ENCODE measurements around the gene SKI.
"Not testable (repeated sequence)": the region's sequence is repeated elsewhere in the genome, so short reads cannot be mapped to it uniquely, and the experiment has no call there.

SKI gene

DNA sequence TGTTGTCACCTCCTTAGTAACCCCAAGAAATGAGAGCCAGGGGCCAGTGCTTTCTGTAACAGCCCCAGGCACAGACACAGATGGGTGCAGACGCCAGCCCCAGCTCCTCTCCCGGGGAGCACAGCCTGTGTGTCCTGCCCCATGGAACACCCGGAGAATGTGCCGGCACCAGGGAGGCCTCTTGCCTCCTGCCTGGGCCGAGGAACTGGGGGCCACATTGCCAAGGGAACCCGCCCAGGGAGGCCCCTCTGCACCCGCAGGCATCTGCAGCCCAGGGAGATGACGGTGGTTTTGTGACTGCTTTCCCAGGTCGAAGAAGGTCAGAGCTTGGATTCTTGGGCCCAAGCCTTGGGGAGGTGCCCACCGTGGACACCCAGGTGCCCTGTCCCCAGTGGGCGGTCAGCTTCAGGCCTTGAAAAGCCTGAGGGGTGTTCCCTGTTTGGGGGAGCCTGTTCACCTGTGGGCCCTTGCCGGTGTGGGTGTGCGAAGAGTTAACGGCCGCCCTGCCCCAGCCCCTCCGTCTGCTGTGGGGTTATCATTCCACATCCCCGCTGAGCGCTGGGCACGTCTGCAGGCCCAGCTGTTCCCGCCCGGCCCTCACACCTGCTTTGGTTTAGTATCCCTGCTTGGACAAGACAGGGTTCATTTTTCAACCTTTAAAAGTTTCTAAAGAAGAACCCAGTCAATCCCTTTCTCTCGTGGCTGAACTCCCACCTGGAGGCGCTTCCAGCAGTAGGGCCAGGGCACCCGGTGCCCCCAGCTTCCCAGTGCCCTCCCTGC, 100.7 kb downstream of the SKI start:
- no peak for DNase-seq

DNA sequence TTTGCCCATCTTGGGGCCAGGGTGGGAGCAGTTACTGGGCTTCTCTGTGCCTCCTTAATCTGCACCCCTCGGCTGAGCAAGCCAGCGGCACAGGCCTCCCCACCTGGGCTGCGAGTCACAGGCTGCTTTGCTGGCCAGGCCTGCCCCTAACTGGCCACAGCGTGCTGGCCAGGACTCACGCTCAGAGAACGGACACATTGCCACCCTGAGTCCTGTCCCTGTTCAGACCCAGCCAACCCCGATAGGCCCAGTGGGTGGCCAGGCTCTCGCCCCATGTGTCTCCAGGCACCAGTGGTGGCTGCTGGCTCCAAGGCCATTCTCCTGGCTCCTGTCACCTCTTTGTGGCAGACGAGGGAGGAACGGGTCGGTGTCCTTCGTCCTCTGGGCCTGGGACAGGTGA, 101.9 kb downstream of the SKI start:
- no peak for DNase-seq

DNA sequence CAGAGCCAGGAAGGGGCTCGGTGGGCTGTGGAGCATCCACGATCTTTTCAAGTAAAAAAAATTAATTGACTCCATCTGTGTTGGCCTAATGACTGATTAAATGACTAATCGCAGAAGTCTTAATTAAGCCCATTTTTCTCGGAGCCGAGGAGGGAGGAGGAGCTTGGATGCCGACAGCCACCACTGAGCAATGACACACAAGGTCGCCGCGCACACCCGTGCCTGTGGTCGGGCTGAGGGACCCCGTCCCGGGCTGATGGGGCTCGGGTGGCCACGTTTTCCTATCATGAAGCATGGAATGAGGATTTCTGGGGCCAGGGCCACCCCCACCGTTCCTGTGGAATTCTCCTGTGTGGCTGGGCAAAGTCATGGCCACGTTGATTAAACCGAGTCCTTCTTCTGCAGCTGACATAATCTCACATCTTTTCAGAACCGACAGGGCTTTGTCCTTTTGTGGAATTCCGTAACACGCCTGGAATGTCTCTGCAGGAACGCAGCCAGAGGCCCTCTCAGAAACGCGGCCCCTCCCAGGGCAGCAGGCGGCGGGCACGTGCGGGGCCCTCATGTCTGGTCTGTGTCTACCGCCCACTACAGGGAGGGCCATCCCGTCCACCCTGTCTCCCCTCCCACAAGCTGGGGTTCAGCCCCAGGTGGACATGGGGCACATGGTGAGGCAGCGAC, 102.5 kb downstream of the SKI start:
- no peak for DNase-seq

DNA sequence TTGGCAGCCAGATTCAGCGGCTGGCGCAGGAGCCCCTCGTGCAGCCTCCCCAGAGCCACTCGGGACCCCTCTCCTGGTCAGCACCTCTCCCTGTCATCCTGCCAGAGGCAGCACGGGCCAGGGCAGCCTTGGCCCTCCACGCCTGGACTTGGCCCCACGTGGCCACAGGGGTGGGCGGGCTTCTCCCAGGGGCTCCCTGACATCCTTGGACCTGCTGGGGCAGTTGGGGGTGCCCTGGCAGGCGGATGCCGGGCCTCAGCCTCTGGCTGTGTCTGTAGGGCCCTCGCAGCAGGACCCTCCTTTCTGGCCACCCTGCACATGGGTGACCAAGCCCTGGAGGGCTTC, 103.1 kb downstream of the SKI start:
- no peak for DNase-seq

DNA sequence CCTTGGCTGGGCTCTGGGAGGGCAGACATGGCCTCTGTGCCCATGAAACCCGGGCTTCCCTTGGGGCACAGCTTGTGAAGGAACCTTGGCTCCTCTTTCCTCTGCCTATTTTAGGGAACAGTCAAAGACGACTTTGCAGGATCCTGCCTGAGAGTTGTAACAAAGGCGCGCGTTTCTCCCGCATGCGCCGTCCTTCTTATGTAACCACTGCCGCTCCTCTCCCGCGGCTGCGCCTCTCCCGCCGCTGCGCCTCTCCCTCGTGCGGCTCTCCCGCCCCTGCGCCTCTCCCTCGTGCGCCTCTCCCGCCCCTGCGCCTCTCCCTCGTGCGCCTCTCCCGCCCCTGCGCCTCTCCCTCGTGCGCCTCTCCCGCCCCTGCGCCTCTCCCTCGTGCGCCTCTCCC, 103.5 kb downstream of the SKI start:
- not testable (repeated sequence) for DNase-seq

DNA sequence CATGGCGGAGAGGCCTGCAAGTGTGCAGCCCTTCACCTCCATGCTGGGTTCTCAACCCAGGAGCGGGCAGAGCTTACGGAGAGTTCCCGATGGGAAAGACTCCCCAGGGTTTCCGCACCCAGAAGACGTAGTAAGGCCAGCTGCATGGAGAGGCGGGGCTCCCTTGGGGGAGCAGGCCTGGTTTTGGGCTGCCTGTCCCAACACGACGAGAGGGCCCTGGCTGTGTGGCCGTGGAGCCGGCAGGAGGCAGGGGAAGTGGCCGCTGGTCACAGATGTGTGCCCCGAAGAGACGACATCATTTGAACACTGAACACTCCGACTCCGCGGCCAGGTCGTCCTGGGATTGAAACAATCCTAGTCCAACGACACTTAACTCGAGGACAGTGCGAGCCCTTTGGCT, 106.2 kb downstream of the SKI start:
- no peak for DNase-seq

DNA sequence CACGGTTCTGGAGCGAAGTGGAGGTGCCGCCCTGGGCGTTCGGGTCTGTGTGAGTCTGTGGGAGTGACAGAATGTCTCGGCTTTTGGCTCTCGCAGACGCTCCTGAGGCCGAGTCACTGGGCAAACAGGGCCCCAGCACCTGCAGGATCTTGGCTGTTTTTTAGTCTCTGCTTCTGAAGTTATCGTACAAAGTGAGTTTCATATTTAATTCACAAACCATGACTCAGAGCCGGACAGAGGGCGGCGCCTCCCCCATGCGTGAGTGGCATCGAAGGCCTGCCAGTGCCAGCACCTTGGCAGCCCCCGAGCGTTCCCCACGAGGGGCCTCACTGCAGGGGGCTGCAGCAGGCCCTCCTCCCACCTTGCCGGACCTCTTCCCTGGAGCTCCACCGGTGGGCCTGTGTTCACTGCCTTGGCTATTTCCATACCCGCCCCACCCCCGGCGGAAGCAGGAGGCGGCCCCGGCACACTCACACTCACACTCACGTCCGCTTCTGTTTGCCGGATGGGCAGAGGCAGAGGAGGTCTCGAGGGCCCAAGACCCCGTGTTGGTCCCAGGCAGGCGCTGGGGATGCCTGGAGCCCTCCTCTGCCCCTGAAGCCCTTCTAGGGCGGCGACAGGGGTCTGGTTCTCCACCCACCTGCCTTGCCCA, 106.9 kb downstream of the SKI start:
- no peak for DNase-seq

DNA sequence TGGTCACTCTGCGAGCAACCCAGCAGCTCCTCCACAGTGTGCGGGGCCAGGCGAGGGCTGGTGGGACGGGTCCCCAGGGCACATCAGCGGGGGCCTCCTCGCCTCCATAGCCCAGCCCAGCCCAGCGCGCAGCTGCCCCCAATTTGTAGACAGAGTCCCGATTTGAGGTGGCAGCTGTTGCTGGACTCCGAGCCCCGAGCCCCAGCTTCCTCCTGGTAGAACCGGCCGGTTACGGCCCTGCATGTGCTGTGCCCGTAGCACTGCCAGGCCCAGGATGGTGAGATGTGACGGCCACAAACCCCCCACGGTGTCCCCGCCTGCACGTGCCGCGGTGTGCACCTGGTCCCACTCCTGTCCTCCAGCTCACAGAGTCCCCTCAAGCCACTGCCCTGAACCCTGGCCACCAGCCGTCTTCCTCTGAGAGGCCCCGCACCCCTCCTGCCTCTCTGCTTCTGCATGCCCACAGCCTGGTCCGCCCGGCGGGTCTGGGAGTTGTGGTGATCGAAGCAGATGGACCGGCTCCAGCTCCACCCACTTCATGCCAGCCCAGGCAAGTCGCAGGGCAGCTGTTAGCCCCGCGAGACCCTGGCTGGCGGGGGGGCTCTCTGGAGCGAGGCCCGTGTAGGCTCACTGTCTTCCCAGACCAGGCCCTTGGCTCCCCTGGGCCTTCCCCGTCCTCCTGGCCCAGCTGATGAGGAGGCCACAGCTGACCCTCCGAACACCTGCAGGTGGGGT, 107.8 kb downstream of the SKI start:
- DNase-seq, result no peak

DNA sequence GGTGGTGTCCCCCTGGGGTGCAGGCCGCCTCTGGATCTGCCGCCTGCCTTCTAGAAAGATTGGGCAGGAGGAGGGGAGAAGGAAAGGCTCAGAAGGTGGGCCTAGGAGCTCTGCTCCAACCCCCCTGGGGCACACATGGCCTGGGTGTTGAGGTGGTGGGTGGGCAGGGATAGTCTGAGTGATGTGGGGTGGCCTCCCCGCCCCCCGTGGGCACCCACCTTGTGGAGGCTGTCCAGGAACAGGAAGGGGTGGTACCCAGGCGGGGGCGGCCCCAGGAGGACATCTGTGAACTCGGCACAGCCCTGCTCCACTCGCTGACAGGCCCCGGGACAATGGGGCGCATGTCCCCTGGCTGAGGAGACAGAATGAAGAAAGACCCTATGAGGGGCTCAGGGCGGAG, 108.4 kb downstream of the SKI start:
- no peak for DNase-seq

DNA sequence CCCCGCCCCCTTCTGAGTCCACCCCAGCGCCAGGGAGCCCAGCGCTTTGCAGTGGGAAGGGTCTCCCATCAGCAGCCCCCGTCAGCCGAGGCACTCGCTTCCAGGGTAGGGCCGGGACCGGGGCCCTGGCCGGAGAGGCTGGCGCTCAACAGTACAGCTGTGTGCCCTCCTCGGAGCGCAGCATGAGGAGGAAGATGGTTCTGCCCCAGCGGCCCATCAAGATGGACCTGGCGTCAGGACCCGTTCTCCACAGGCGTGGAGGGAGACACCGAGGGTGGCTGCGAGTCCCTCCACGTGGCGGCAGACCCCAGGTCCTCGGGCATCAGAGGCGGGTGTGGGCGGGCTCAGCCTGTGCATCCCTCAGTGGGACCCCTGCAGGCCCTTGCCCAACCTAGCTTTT, 109.0 kb downstream of the SKI start:
- DNase-seq, result no peak

DNA sequence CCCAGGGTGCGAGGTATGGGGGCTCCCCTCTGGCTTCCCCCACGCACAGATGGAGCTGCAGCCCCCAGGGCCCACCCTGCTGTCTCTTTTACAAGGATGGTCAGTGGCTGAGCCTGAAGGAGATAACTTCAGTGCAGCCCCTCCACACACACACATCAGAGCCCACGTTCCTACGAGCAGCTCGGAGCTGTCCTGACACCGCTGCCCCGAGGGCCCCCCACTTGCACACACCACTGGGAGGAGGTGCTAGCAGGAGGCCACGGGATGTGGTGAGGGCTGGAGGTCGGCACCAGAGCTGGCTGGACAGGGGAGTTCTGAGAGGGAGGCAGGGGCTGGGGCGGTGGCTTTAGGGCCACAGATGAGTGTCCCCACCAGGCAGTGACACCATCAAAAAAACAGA, 109.4 kb downstream of the SKI start:
- DNase-seq, result no peak

DNA sequence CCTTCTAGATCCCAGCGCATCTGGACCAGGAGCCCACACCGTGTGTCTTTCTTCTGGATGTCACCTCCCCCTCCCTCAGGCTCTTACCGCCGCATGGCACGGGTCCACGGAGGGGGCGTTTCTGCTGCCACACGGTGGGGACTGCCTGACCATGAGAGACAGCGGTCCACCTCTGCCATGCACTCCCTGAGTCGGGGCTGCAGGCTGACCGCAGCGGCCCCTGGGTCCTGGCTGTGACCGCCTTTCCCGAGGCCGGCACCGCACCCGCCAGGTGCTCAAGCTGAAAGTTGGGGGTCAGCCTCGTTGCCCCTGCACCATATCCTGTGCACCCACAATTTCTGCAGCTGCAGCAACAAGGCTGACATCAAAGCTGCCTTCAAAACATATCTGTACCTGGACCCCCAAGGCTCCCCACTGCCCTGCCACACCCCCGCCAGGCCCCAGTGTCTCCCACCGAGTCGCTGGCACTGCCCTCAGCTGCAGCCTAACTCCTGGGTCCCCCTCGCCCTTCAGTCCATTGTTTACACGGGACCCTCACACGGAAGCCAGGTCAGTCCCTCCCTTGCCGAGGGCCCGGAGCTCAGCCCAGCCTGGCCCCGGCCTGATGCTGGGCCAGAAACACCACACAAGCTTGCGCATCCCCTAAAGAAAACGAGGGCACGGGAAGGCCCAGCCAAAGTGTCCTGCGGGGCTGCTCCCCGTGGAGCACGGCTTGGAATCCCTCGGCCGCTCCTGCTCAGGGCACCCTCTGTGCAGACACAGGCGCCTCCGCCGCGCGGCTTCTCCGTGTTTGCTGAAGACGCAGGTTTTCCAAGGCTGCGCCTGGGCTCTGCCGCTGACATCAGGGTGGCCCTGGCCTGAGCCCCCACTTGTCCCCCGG, 111.3 kb downstream of the SKI start:
- no peak for DNase-seq

DNA sequence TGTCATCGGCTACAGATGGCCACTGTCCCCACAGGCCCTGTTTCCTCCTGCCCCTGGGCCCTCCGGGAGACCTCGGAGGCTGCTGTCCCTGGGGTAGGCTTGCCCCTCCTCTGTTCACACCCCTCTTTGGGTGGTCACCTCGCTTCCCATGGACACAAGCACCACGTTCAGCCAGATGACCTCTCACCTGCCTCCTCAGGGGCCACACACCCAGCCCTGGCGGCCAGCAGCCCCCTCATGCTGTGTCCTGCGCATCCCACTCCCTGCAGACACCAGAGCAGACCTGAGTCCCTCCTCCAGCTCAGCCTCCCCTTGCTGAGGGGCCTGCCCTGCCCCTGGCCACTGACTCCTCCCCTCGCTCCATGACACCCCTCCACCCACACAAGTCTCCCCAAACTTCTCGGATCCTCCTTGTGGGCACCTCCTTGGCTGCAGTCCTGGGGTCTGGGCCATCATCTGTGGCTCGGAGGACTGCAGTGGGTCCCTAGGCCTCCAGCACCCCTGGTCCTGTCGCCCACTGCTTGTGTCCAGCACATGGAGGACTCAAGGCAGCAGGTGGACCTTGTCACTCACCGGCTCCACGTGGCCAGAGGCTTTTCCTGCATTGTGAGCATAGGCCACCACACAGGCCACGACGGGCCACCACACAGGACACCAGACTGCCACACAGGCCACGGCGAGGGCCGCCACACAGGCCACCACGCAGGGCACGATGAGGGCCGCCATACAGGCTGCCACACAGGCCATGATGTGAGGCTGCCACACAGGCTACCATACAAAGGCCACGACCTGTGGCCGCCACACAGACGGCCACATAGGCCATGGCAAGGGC, 112.2 kb downstream of the SKI start:
- DNase-seq, result no peak

DNA sequence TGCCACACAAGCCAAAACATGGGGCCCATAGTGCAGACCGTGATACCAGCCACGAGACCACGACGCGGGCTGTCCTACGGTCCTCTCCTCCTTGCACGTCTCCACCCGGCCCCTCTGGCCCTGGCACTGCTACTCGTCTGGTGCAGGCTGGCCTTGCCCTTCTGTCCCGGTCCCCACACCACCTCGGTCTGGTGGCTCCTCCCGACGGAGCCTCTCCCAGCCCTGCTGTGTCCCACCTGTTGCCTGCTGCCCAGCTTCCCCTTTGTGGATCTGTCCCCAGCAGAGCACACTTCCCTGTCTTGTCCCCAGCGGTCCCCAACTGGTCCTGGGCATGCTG, 112.8 kb downstream of the SKI start:
- DNase-seq, result no peak

DNA sequence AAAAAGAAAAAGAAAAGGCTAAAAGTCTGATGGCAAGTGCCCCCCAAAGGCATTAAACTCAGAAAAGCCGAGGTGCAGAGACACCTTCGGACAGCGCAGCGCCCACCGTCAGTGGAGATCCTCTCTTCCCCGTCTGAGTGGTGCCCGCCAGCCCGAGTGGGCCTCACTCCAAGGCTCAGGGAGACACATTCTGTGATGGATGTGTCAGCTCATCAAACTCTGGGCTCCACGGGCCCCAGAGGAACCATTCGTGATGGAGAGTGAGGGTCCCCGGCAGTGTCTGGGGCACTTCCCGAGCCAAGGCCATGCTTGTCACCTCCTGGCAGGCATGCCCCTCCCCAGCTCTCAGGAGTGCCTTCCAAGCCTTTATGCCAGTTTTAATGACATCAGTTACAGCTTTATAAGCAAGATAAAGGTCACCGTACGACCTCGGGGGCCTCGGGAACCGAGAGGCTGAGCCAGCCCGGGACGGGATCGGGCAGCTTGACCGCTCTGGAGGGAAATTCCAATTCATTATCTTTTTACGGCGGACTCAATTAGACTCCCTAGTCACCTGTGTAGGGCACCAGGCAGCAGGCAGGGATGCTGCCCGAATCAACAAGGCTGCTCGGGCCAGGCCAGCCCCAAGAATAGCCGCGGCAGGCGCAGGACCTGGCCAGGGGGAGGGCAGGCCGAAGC, 113.7 kb downstream of the SKI start:
- no peak for DNase-seq

DNA sequence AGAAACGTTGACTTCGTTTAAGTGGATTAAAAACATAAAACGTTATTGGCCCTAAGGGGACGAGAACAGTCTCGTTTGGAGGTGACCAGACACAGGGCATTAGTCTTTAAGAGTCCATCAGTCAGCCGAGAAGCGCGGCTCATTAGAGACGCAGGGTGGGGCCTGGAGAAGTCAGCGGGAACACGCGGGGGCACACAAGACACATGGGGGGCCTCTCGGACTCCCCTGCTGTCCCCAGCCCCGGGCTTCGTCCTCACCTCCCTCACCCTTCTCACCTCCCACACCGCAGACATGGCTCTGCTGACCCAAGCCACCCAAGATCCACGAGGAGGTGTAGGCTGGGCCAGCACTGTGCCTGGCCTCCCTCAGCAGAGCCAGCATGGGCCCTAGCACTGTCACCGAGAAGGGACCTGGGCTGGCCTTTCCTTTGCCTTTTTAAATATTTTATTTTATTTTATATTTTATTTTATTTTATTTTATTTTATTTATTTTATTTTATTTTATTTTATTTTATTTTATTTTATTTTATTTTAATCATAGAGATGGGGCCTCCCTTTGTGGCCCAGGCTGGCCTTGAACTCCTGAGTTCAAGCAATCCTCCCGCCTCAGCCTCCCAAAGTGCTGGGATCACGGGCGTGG, 114.4 kb downstream of the SKI start:
- DNase-seq, result no peak

DNA sequence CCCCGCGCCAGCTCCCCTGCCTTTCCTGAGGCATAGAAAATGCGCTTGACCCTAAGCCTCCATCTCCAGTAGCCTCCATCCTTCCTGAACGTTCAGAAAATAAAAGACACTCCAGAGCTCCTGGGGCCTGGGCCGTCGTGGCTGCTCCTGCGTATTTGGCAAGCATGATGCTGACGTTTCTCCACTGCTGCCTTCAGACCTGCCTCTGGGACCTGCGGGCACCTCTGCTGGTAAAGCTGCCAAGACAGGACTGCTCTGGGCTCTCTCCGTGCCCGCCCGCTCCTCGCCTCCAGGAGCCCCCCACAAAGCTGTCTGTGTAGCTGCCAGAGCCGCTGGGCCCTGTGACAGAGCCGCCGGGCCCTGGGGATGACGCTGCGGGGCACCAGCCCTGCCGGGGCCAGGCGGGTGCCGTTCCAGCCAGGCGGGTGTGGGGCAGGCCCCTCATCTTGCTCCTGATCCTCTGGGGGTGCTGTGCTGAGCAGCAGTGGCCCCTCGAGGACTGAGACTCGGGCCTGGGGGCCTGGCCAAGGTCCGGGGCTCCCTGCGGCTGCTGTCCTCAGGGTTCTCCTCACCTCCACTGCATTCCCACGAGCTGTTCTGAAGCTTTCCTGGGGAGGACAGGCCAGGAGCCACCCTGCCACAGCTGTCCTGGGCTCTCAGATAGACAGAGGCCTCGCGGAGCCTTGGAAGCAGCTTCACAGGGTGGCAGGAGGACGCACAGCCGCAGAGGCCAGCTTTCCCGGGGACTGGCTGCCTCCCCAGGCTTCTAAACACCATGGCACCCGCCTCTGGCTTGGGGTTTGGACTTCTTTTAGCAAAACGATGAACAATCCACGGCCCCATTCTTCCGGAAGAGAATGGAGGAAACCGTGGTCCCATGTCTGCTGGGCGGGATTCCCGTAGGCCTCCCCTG, 115.2 kb downstream of the SKI start:
- DNase-seq, result no peak

DNA sequence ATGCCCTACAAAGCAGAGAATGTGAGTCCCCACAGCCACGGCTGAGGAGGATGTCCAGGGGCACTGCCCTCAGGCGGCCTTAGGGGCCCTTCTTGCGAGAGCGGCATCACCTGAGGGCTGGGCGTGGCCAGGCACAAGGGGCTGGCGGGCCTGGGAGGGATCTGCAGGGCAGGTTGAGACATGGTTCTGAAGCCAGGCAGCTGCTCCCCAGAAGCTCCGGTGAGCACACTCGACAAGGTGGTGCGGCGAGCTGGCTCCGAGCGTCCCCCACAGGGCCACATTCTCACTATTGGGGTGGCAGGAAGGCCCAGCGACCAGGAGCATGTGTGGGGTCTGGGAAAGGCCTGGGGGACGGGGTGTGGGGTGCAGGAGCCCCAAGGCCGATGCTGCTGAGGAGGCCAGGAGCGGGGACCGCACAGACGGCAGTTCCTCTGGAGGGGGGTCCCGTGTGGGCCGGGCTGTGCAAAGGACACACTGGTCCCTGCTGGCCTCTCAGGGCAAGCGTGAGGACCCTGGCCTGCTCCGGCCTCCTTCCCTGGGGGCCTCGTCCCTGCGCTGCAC, 116.1 kb downstream of the SKI start:
- no peak for DNase-seq

DNA sequence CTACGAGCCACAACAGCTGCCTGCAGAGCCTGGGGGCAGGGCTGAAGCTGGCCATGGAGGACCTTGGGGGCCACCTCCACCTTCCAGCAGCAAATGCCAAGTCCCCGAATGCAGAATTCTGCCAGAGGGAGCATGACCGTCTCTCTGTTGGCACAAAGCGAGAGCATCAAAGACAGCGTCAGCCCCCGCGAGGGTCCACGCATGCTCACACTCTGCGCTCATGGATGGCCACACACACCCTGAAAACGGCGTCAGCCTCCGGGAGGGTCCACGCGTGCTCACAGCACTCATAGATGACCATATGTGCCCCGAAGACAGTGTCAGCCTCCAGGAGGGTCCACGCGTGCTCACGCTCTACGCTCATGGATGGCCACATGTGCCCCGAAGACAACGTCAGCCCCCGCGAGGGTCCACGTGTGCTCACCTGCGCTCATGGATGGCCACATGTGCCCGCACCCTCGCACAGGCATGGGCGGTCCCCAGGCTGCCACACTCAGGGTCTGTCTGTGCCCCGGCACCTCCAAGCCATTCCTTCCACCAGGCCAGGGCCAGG, 116.7 kb downstream of the SKI start:
- DNase-seq, result no peak
